ENCODE results near the gene CCDC34.

Gene CCDC34

GRCh38 chr11:27410272-27410671 lies 47.3 kb upstream of the CCDC34 start:
- H4K20me1 ChIP-seq (ENCODE audit: insufficient read depth, low read length): no peaks in the 10 kb centered on the region
- H3K9me3 ChIP-seq (ENCODE audit: low read length): no peaks in the 10 kb centered on the region
- no peaks in the 10 kb centered on the region for H3K9me2 ChIP-seq (ENCODE audit: low read depth, low read length)
- H3K79me2 ChIP-seq (ENCODE audit: insufficient read depth, low read length): no peaks in the 10 kb centered on the region
- H3K4me3 ChIP-seq (ENCODE audit: low read depth, low read length, poor library complexity, severe bottlenecking): no peak overlapping the region
- H3K27ac ChIP-seq (ENCODE audit: low read depth, low read length, poor library complexity, severe bottlenecking): no peak overlapping the region
- no peak overlapping the region for H3K9ac ChIP-seq (ENCODE audit: low read length)
- no peaks in the 10 kb centered on the region for H3K36me3 ChIP-seq (ENCODE audit: insufficient read depth, low read length)
- no peaks in the 10 kb centered on the region for H3F3A ChIP-seq (ENCODE audit: insufficient read depth, low read length)
- H3K4me2 ChIP-seq (ENCODE audit: low read length): no peak overlapping the region
- H2AFZ ChIP-seq (ENCODE audit: low read length): no peak overlapping the region
- H3K27me3 ChIP-seq (ENCODE audit: insufficient read depth, low read length): no peaks in the 10 kb centered on the region
- no peaks in the 10 kb centered on the region for H3K4me1 ChIP-seq (ENCODE audit: insufficient read depth, low read length, severe bottlenecking)
- TF ChIP-seq CTCF (IDR thresholded peaks at IDR 0.05; ENCODE audit: low read length): no peak
- no peak for TF ChIP-seq EZH2 (IDR thresholded peaks at IDR 0.05; ENCODE audit: borderline replicate concordance, low read length)

- Histone ChIP-seq H3K9me2 (ENCODE audit: low read depth, low read length) (no peaks in the 10 kb centered on the region), H3K4me2 (ENCODE audit: low read length) (no peak overlapping the region), H3K79me2 (ENCODE audit: insufficient read depth, low read length) (no peaks in the 10 kb centered on the region), H3K9me3 (ENCODE audit: low read length) (no peaks in the 10 kb centered on the region), H3K27me3 (ENCODE audit: insufficient read depth, low read length) (no peaks in the 10 kb centered on the region), H3K4me3 (ENCODE audit: low read depth, low read length, poor library complexity, severe bottlenecking) (no peak overlapping the region), H3K4me1 (ENCODE audit: insufficient read depth, low read length, severe bottlenecking) (no peaks in the 10 kb centered on the region), H2AFZ (ENCODE audit: low read length) (no peak overlapping the region), H3K36me3 (ENCODE audit: insufficient read depth, low read length) (no peaks in the 10 kb centered on the region), H3K9ac (ENCODE audit: low read length) (no peak overlapping the region), H3K27ac (ENCODE audit: low read depth, low read length, poor library complexity, severe bottlenecking) (no peak overlapping the region), H3F3A (ENCODE audit: insufficient read depth, low read length) (no peaks in the 10 kb centered on the region), H4K20me1 (ENCODE audit: insufficient read depth, low read length) (no peaks in the 10 kb centered on the region)
- TF ChIP-seq EZH2 (IDR thresholded peaks at IDR 0.05; ENCODE audit: borderline replicate concordance, low read length) (no peak), CTCF (IDR thresholded peaks at IDR 0.05; ENCODE audit: low read length) (no peak)
Measured at GRCh38 chr11:27409742-27410141, 46.7 kb upstream of the CCDC34 start.

GRCh38 chr11:27409049-27409448 lies 46.0 kb upstream of the CCDC34 start:
- Histone ChIP-seq H3K4me3 (ENCODE audit: low read depth, low read length, poor library complexity, severe bottlenecking) (no peak overlapping the region), H3K9me2 (ENCODE audit: low read depth, low read length) (no peaks in the 10 kb centered on the region), H3K27ac (ENCODE audit: low read depth, low read length, poor library complexity, severe bottlenecking) (no peak overlapping the region), H3K9ac (ENCODE audit: low read length) (no peak overlapping the region), H3K79me2 (ENCODE audit: insufficient read depth, low read length) (no peaks in the 10 kb centered on the region), H2AFZ (ENCODE audit: low read length) (no peak overlapping the region), H4K20me1 (ENCODE audit: insufficient read depth, low read length) (no peaks in the 10 kb centered on the region), H3K4me1 (ENCODE audit: insufficient read depth, low read length, severe bottlenecking) (no peaks in the 10 kb centered on the region), H3K36me3 (ENCODE audit: insufficient read depth, low read length) (no peaks in the 10 kb centered on the region), H3K9me3 (ENCODE audit: low read length) (no peaks in the 10 kb centered on the region), H3F3A (ENCODE audit: insufficient read depth, low read length) (no peaks in the 10 kb centered on the region), H3K27me3 (ENCODE audit: insufficient read depth, low read length) (no peaks in the 10 kb centered on the region), H3K4me2 (ENCODE audit: low read length) (no peak overlapping the region)
- no peak for TF ChIP-seq CTCF (IDR thresholded peaks at IDR 0.05; ENCODE audit: low read length)
- no peak for TF ChIP-seq EZH2 (IDR thresholded peaks at IDR 0.05; ENCODE audit: borderline replicate concordance, low read length)

All from OCI-LY1 (cell line).